H1 (cell line): ENCODE data around the gene DUS1L. TPM values are rescaled to one million over a fixed set of nuclear protein-coding genes. Genes with fewer than 3 reads are reported as not detected.

Experiments used
- ASH2L ChIP-seq: fragments of 200-600, 300-600 bp; sonication (generic); IDR thresholded peaks from one replicate; pipeline ENCODE4 v1.7.1; 2017; ENCODE audit warnings: low read length
- CHD7 ChIP-seq: fragments of 300-600 bp; sonication (generic); IDR thresholded peaks from 2 replicates; pipeline ENCODE4 v1.7.1; 2012; ENCODE audit warnings: low read length, moderate library complexity, mild to moderate bottlenecking, inconsistent platforms; ENCODE audit not compliant: insufficient replicate concordance
- CREB1 ChIP-seq: IDR thresholded peaks from 2 replicates; pipeline ENCODE4 v1.6.1; 2012; ENCODE audit warnings: inconsistent platforms
- EZH2 ChIP-seq: fragments of 200-600 bp; sonication (generic); IDR thresholded peaks from 2 replicates; pipeline ENCODE4 v1.7.1; 2012; ENCODE audit warnings: low read depth, mild to moderate bottlenecking, moderate library complexity, low read length, inconsistent platforms; ENCODE audit not compliant: severe bottlenecking
- GTF2F1 ChIP-seq: IDR thresholded peaks from 2 replicates; pipeline ENCODE4 v1.6.1; 2012; ENCODE audit warnings: low read depth, low read length, improper control_type of control experiment, borderline replicate concordance
- POU5F1 ChIP-seq: IDR thresholded peaks from 2 replicates; pipeline ENCODE4 v1.6.1; 2011; ENCODE audit warnings: low read depth, mild to moderate bottlenecking, low read length, moderate library complexity
- SAP30 ChIP-seq: fragments of 300-600 bp; sonication (generic); IDR thresholded peaks from 2 replicates; pipeline ENCODE4 v1.7.1; 2012; ENCODE audit warnings: low read length, moderate library complexity, mild to moderate bottlenecking, inconsistent platforms; ENCODE audit not compliant: insufficient read depth, insufficient replicate concordance
- SP4 ChIP-seq: IDR thresholded peaks from 2 replicates; pipeline ENCODE4 v1.6.1; 2012; ENCODE audit warnings: low read length, inconsistent platforms
- TAF1 ChIP-seq: IDR thresholded peaks from 2 replicates; pipeline ENCODE4 v1.6.1; 2011; ENCODE audit warnings: mild to moderate bottlenecking, low read depth, low read length
- polyA plus RNA-seq, 7 experiments: library from polyadenylated mRNA; depleted of rRNA in 3 of 7; stranded (reverse) in 5 of 7; unstranded in 2 of 7; fragments of >200 nt in 5 of 7; fragments of 200-250 nt in 2 of 7; gene quantifications; 1 replicate in 5 of 7; 2 replicates in 1 of 7; 4 replicates in 1 of 7; pipeline versions ENCODE4 v1.2.1 to v1.2.3, GENCODE V29; 2011 to 2013; ENCODE audit warnings: missing spikeins in 2 of 7, mixed read lengths in 2 of 7
- total RNA-seq: library from RNA; stranded (reverse); fragmentation: NEBNext Ultra II Directional; extraction: Animal tissue kit (Norgen Biotek cat#: 25700); gene quantifications from 2 replicates; pipeline ENCODE4 v1.2.1, GENCODE V29; 2021
- TF ChIP-seq, protein P1 (sequence below): IDR thresholded peaks from 2 replicates; pipeline ENCODE4 v1.6.1; 2012; ENCODE audit warnings: inconsistent platforms
- TF ChIP-seq, protein P2 (sequence below): IDR thresholded peaks from 2 replicates; pipeline ENCODE4 v1.6.1; 2011; ENCODE audit warnings: low read depth, mild to moderate bottlenecking, low read length; ENCODE audit not compliant: insufficient read depth

Gene DUS1L
- total and polyA plus RNA-seq, 2 of the 8 experiments (the other 6 are each of a cell fraction or from before 2014, with no cell fraction given): 34.5 to 69.1 TPM

DNA sequence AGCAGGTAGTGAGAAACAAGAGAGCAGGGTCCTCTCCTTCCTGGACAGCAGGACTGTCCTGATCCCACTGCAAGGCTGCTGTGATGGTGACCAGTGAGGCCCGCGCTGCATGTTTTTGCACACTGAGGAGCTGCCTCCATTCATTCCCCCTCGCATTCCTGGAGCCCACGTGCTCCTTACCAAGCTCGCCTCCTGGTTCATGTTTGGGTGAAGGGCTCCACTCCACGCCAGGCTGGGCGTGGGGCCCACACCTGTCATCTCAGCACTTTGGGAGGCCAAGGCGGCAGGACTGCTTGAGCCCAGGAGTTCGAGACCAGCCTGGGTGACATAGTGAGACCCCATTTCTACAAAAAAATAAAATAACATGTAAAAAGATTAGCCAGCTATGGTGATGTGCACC lies 47.8 kb upstream of the DUS1L start (continued):
- TF ChIP-seq CHD7 (no peak), ASH2L (no peak), GTF2F1 (no peak), SAP30 (no peak), SP4 (no peak), CREB1 (no peak), POU5F1 (no peak), TAF1 (no peak), EZH2 (no peak)
- TF ChIP-seq, protein P1, sequence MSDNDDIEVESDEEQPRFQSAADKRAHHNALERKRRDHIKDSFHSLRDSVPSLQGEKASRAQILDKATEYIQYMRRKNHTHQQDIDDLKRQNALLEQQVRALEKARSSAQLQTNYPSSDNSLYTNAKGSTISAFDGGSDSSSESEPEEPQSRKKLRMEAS: no peak
- TF ChIP-seq, protein P2, sequence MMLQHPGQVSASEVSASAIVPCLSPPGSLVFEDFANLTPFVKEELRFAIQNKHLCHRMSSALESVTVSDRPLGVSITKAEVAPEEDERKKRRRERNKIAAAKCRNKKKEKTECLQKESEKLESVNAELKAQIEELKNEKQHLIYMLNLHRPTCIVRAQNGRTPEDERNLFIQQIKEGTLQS: no peak
